ENCODE data around the gene CDKL2.
"Not testable (repeated sequence)": the region's sequence is repeated elsewhere in the genome, so short reads cannot be mapped to it uniquely, and the experiment has no call there.

Gene CDKL2

GRCh38 chr4:75549019-75549418, 81.3 kb downstream of the CDKL2 start:
- DNase-seq = no peak

- no peak for DNase-seq
These were observed 82.5 kb downstream of the CDKL2 start for GRCh38 chr4:75547647-75548387.

- no peak for DNase-seq
These were observed 84.8 kb downstream of the CDKL2 start for GRCh38 chr4:75545526-75545925.

GRCh38 chr4:75544870-75545269, 85.5 kb downstream of the CDKL2 start:
- no peak for DNase-seq

- DNase-seq = not testable (repeated sequence)
These were observed 86.1 kb downstream of the CDKL2 start for GRCh38 chr4:75544220-75544619.

- peak; percentile 7 for DNase-seq
These were observed 87.5 kb downstream of the CDKL2 start for GRCh38 chr4:75542824-75543223.

- DNase-seq = not testable (repeated sequence)
These were observed 93.0 kb downstream of the CDKL2 start for GRCh38 chr4:75537308-75537707.

GRCh38 chr4:75533926-75534325, 96.4 kb downstream of the CDKL2 start:
- not testable (repeated sequence) for DNase-seq

GRCh38 chr4:75533339-75533887, 96.9 kb downstream of the CDKL2 start:
- DNase-seq = not testable (repeated sequence)

- not testable (repeated sequence) for DNase-seq
These were observed 98.7 kb downstream of the CDKL2 start for GRCh38 chr4:75531536-75532143.

GRCh38 chr4:75530556-75531322, 99.6 kb downstream of the CDKL2 start:
- DNase-seq = no peak

Measured in T1000 (cell line).